Neuronal stem cell (in vitro differentiated cells): Measurements from ENCODE around the gene NR1I2.

Source experiments
- DNase-seq: peaks from one replicate; pipeline ENCODE4 v3.0.0-alpha.2; 2013; ENCODE audit warnings: low spot score
- H2AFZ ChIP-seq: one replicate; pipeline ENCODE4 v1.6.1; 2013; ENCODE audit warnings: mild to moderate bottlenecking, low read length, inconsistent platforms
- H2AK5ac ChIP-seq: 2 replicates; pipeline ENCODE4 v1.6.1; 2013; ENCODE audit warnings: low read depth, mild to moderate bottlenecking, inconsistent platforms, low read length, moderate library complexity, mixed read lengths
- H2BK120ac ChIP-seq: 2 replicates; pipeline ENCODE4 v1.6.1; 2013; ENCODE audit warnings: low read depth, mild to moderate bottlenecking, inconsistent platforms, low read length, moderate library complexity, mixed read lengths
- H2BK12ac ChIP-seq: one replicate; pipeline ENCODE4 v1.6.1; 2013; ENCODE audit warnings: low read length, inconsistent platforms
- H2BK15ac ChIP-seq: 2 replicates; pipeline ENCODE4 v1.6.1; 2013; ENCODE audit warnings: mild to moderate bottlenecking, low read length, inconsistent platforms, mixed read lengths
- H2BK5ac ChIP-seq: one replicate; pipeline ENCODE4 v1.6.1; 2013; ENCODE audit warnings: inconsistent platforms, mild to moderate bottlenecking, low read length, moderate library complexity
- H3K14ac ChIP-seq: one replicate; pipeline ENCODE4 v1.6.1; 2013; ENCODE audit warnings: low read length, inconsistent platforms
- H3K18ac ChIP-seq: 2 replicates; pipeline ENCODE4 v1.6.1; 2013; ENCODE audit warnings: low read length, inconsistent platforms
- H3K23ac ChIP-seq: 2 replicates; pipeline ENCODE4 v1.6.1; 2013; ENCODE audit warnings: low read depth, mild to moderate bottlenecking, mixed read lengths, low read length, inconsistent platforms; ENCODE audit not compliant: poor library complexity
- H3K27ac ChIP-seq: replicated peaks from 3 replicates; pipeline ENCODE4 v1.5.1; 2013; ENCODE audit warnings: low read length, inconsistent platforms
- H3K27me3 ChIP-seq, 3 experiments: 2 replicates each; pipeline ENCODE4 v1.6.1; 2013; ENCODE audit warnings: low read length in 3 of 3, mild to moderate bottlenecking in 2 of 3, inconsistent platforms in 1 of 3, low read depth in 1 of 3, mixed read lengths in 1 of 3, moderate library complexity in 1 of 3; ENCODE audit not compliant: control insufficient read depth in 3 of 3, insufficient read depth in 3 of 3
- H3K36me3 ChIP-seq, 2 donors: replicated peaks in 1 of 2; 2 replicates each; pipeline ENCODE4 v1.6.1; 2013; ENCODE audit warnings: low read length in 2 of 2; ENCODE audit not compliant: control insufficient read depth in 2 of 2, insufficient read depth in 2 of 2
- H3K4ac ChIP-seq: 2 replicates; pipeline ENCODE4 v1.6.1; 2013; ENCODE audit warnings: inconsistent platforms, mild to moderate bottlenecking, low read length, moderate library complexity
- H3K4me1 ChIP-seq, 2 donors: 1 replicate in 1 of 2; 2 replicates in 1 of 2; pipeline ENCODE4 v1.6.1; 2013; ENCODE audit warnings: low read length in 2 of 2, low read depth in 1 of 2; ENCODE audit not compliant: control insufficient read depth in 2 of 2, insufficient read depth in 1 of 2
- H3K4me2 ChIP-seq: one replicate; pipeline ENCODE4 v1.6.1; 2013; ENCODE audit warnings: mild to moderate bottlenecking, low read length, inconsistent platforms; ENCODE audit not compliant: insufficient read depth, poor library complexity, severe bottlenecking
- H3K4me3 ChIP-seq, 2 donors: 2 replicates each; pipeline ENCODE4 v1.5.1; 2013; ENCODE audit warnings: low read length in 2 of 2, mild to moderate bottlenecking in 2 of 2, inconsistent platforms in 1 of 2, moderate library complexity in 1 of 2
- H3K79me1 ChIP-seq: one replicate; pipeline ENCODE4 v1.6.1; 2013; ENCODE audit warnings: low read depth, mild to moderate bottlenecking, inconsistent platforms, low read length, moderate library complexity
- H3K9ac ChIP-seq: one replicate; pipeline ENCODE4 v1.6.1; 2013; ENCODE audit warnings: mild to moderate bottlenecking, low read depth, low read length, inconsistent platforms; ENCODE audit not compliant: poor library complexity
- H3K9me3 ChIP-seq, 2 donors: replicated peaks in 1 of 2; 2 replicates each; pipeline versions ENCODE3 to v1.6.1; 2013; ENCODE audit warnings: low read length in 2 of 2, mild to moderate bottlenecking in 2 of 2, inconsistent platforms in 1 of 2, low read depth in 1 of 2, mixed read lengths in 1 of 2, moderate library complexity in 1 of 2; ENCODE audit not compliant: control insufficient read depth in 2 of 2, insufficient read depth in 1 of 2
- H4K8ac ChIP-seq: one replicate; pipeline ENCODE4 v1.6.1; 2013; ENCODE audit warnings: low read depth, mild to moderate bottlenecking, inconsistent platforms, low read length, moderate library complexity
- H4K91ac ChIP-seq: one replicate; pipeline ENCODE4 v1.6.1; 2013; ENCODE audit warnings: low read length, low read depth, mild to moderate bottlenecking, inconsistent platforms; ENCODE audit not compliant: poor library complexity
- WGBS, 2 donors: extraction: QIAGEN DNeasy Blood & Tissue Kit; methylation state at CpG; one replicate each; pipeline ENCODE4 v1.1.7; 2013; ENCODE audit warnings: missing lambda C conversion rate in 2 of 2, mixed read lengths in 1 of 2; ENCODE audit not compliant: insufficient read length in 2 of 2, insufficient replicate concordance in 1 of 2; ENCODE audit errors: extremely low coverage in 2 of 2; 5-methylcytosine and 5-hydroxymethylcytosine counted together

Gene NR1I2

DNA sequence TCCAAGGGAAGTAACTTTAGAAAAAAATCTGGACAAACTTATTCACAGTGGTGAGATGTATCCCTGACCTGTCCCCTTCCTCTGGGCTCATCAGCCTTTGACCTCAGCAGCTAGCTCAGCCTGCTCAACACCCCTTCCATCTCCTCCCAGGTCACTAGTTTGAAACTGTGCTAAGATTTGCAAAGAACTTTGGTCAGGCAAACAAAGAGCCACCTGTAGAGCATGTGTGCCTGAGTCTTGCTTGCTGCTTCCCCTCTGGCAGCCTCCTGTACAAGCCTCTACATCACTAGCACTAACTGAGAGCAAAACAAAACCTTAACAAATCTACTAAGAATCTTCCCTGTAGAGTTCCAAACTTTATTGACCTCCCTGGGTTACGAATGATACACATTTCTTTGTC is 43.9 kb downstream of the NR1I2 start:
- no peak for DNase-seq
- peaks cover 6 to 35% of the 10 kb centered on the region in 2 donors for H3K36me3 ChIP-seq
- no peak overlapping the region for H3K14ac ChIP-seq
- H3K4me1 ChIP-seq = peaks cover 6 to 11% of the 10 kb centered on the region in 2 donors
- no peak overlapping the region for H3K4ac ChIP-seq
- no peaks in the 10 kb centered on the region for H3K27me3 ChIP-seq
- no CpG with 5 or more reads among the region's 1 CpG for WGBS, 2 donors
- H3K9me3 ChIP-seq = peaks cover 0 to 7% of the 10 kb centered on the region in 2 donors
- H2AFZ ChIP-seq = no peak overlapping the region
- H3K79me1 ChIP-seq = no peaks in the 10 kb centered on the region
- H4K91ac ChIP-seq = no peak overlapping the region
- no peak overlapping the region for H2BK5ac ChIP-seq
- no peak overlapping the region for H2AK5ac ChIP-seq
- H3K27ac ChIP-seq = peak overlapping the region; percentile 54
- H3K23ac ChIP-seq = no peak overlapping the region
- no peak overlapping the region for H3K9ac ChIP-seq
- H2BK120ac ChIP-seq = no peak overlapping the region
- H4K8ac ChIP-seq = no peak overlapping the region
- H3K18ac ChIP-seq = no peak overlapping the region
- H2BK15ac ChIP-seq = no peak overlapping the region
- H3K4me3 ChIP-seq = no peak overlapping the region
- H2BK12ac ChIP-seq = no peak overlapping the region
- H3K4me2 ChIP-seq = no peak overlapping the region

DNA sequence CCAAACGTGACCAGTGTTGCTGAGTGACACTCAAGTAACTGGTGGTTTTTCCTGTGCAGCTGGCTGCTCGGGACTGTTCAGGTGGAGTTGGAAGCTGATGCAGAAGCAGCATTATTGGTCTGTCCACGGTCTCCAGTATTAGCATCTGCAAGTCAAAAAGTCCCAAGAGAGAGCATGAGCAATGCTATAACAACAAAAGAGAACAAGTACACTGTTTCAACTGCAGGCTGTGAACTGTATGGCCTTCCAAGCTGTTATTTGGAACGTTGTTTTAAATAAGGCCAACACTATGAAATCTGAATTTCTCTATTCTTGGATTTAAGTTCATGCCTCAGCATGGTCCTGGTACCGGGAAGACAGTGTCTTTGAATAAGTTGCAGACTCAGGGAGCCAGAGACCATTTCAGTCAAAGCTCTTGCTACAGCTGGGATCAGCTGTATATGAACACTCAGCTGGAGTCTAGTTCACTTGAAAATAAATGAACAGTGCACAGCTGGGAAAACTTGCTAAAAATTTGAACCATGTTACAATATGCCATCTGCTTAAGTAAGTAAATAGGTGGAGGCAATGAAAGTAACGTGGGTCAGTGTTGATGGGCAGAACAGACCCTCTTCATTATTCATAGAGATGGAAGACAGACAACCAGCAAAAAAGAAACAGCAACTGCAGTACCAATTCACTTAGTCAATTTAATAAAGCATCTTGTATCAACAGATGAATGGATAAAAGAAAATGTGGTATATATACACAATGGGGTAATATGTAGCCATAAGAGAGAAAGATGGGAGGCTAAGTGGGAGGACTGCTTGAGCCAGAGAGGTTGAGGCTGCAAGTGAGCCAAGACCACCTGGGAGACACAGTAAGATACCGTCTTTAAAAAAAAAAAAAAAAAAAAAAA is 45.1 kb downstream of the NR1I2 start:
- H3K14ac ChIP-seq = no peak overlapping the region
- H2BK5ac ChIP-seq = no peak overlapping the region
- no peak overlapping the region for H4K91ac ChIP-seq
- H2AFZ ChIP-seq = no peak overlapping the region
- H3K4ac ChIP-seq = no peak overlapping the region
- H3K9ac ChIP-seq = no peak overlapping the region
- H3K9me3 ChIP-seq = peaks cover 0 to 7% of the 10 kb centered on the region in 2 donors
- DNase-seq = no peak
- no peak overlapping the region for H3K27ac ChIP-seq
- no peak overlapping the region for H2AK5ac ChIP-seq
- H3K4me2 ChIP-seq = no peak overlapping the region
- no peaks in the 10 kb centered on the region for H3K79me1 ChIP-seq
- H3K27me3 ChIP-seq = no peaks in the 10 kb centered on the region
- no peak overlapping the region for H2BK12ac ChIP-seq
- no CpG with 5 or more reads among the region's 7 CpGs for WGBS, 2 donors
- H3K4me1 ChIP-seq = peaks cover 6 to 11% of the 10 kb centered on the region in 2 donors
- H3K36me3 ChIP-seq = peaks cover 6 to 35% of the 10 kb centered on the region in 2 donors
- no peak overlapping the region for H3K4me3 ChIP-seq
- no peak overlapping the region for H2BK15ac ChIP-seq
- no peak overlapping the region for H2BK120ac ChIP-seq
- H3K23ac ChIP-seq = no peak overlapping the region
- no peak overlapping the region for H3K18ac ChIP-seq
- H4K8ac ChIP-seq = no peak overlapping the region

DNA sequence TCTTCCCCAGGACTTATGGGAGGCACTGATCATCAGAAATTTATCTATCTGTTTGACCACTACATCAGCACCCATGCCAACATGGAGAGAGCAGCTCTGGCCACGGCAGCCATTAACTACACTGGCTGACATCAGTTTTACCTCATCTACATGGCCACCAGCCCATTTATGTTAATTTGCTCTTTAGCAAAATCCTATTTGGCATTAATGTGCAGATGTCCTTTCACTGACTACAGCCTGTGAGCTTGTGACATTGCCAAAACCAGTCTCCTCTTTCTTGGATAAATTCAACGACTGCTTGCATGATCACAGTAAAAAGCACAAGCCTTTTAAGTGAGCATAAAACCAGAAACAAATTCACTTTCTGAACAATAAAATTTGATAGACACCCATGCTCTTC is 47.5 kb downstream of the NR1I2 start:
- no CpG with 5 or more reads among the region's 2 CpGs for WGBS, 2 donors
- H3K36me3 ChIP-seq = peaks cover 6 to 41% of the 10 kb centered on the region in 2 donors

DNA sequence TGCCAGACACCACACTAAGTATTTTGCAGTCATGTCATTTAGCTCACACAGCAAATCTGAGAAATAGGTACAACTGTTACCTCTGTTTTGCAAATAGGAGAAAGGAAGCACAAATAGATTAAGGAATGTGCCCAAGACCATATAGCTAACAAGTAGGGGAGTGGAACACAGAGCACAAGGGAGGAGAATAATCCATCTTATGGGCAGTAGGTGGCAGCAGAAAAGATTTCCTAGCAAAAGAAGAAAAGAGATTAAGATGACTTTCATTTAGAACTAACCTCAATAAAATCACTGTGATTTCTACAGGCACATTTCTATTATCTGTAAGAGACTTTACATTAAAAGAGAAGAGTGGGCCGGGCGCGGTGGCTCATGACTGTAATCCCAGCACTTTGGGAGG is 49.1 kb downstream of the NR1I2 start:
- peaks cover 4 to 6% of the 10 kb centered on the region in 2 donors for H3K4me1 ChIP-seq
- H2BK120ac ChIP-seq = no peak overlapping the region
- H3K14ac ChIP-seq = no peak overlapping the region
- H3K27ac ChIP-seq = no peak overlapping the region
- no peaks in the 10 kb centered on the region for H3K27me3 ChIP-seq
- no peak overlapping the region for H4K91ac ChIP-seq
- no peak overlapping the region for H3K4me2 ChIP-seq
- H2BK12ac ChIP-seq = no peak overlapping the region
- no peak overlapping the region for H3K9ac ChIP-seq
- no peak overlapping the region for H3K18ac ChIP-seq
- WGBS, 2 donors = no CpG with 5 or more reads among the region's 3 CpGs
- H3K79me1 ChIP-seq = no peaks in the 10 kb centered on the region
- no peak overlapping the region for H3K4ac ChIP-seq
- no peak overlapping the region for H4K8ac ChIP-seq
- H2AFZ ChIP-seq = no peak overlapping the region
- no peak overlapping the region for H3K23ac ChIP-seq
- no peak overlapping the region for H2BK15ac ChIP-seq
- H3K4me3 ChIP-seq = no peak overlapping the region
- no peak overlapping the region for H2BK5ac ChIP-seq
- no peak for DNase-seq
- peaks cover 0 to 7% of the 10 kb centered on the region in 2 donors for H3K9me3 ChIP-seq
- H2AK5ac ChIP-seq = no peak overlapping the region
- peaks cover 2 to 29% of the 10 kb centered on the region in 2 donors for H3K36me3 ChIP-seq

More for the DNA sequence above, 47.5 kb downstream of the NR1I2 start:
- no peaks in the 10 kb centered on the region for H3K79me1 ChIP-seq
- H2AK5ac ChIP-seq = no peak overlapping the region
- no peak overlapping the region for H3K18ac ChIP-seq
- no peak overlapping the region for H3K23ac ChIP-seq
- H3K4me1 ChIP-seq = peaks cover 6 to 11% of the 10 kb centered on the region in 2 donors
- no peak overlapping the region for H2BK12ac ChIP-seq
- H3K4me2 ChIP-seq = no peak overlapping the region
- no peak overlapping the region for H3K27ac ChIP-seq
- H4K91ac ChIP-seq = no peak overlapping the region
- H3K27me3 ChIP-seq = no peaks in the 10 kb centered on the region
- H3K9ac ChIP-seq = no peak overlapping the region
- no peak overlapping the region for H3K4me3 ChIP-seq
- no peak overlapping the region for H2BK120ac ChIP-seq
- H2BK5ac ChIP-seq = no peak overlapping the region
- no peak overlapping the region for H2AFZ ChIP-seq
- H3K9me3 ChIP-seq = peaks cover 0 to 7% of the 10 kb centered on the region in 2 donors
- H3K4ac ChIP-seq = no peak overlapping the region
- no peak overlapping the region for H2BK15ac ChIP-seq
- H3K14ac ChIP-seq = no peak overlapping the region
- H4K8ac ChIP-seq = no peak overlapping the region
- no peak for DNase-seq
